Subcutaneous preadipocyte (primary cell): ENCODE data around the gene TMSB4Y. TPM values are rescaled to one million over a fixed set of nuclear protein-coding genes. Genes with fewer than 3 reads are reported as not detected.

Experiments used
- total RNA-seq: library from RNA; depleted of rRNA; stranded (reverse); fragments of >200 nt; gene quantifications from 2 replicates; pipeline ENCODE4 v1.2.3, GENCODE V29; 2012

Gene TMSB4Y
- total RNA-seq, result not detected in 2 replicates

GRCh38 chrY:13703568-13703968 is at the start of gene TMSB4Y:
Gene TMSB4Y, plus strand, starts transcription at chrY:13703899.

Other genes starting within 250 kb of the TMSB4Y start
- not detected in 2 replicates for gene UTY, start 223.9 kb upstream of the TMSB4Y start, total RNA-seq